ENCODE results near the gene SLC1A5.
"Not testable (repeated sequence)": the region's sequence is repeated elsewhere in the genome, so short reads cannot be mapped to it uniquely, and the experiment has no call there.

Gene SLC1A5

GRCh38 chr19:46798713-46799112 lies 10.3 kb upstream of the SLC1A5 start:
- no peak for DNase-seq

- no peak for DNase-seq
Observed at GRCh38 chr19:46797881-46798280, 9.5 kb upstream of the SLC1A5 start.

- DNase-seq = no peak
Observed at GRCh38 chr19:46791944-46792343, 3.5 kb upstream of the SLC1A5 start.

GRCh38 chr19:46789371-46789770 lies 977 bp upstream of the SLC1A5 start:
- no peak for DNase-seq

- no peak for DNase-seq
Observed at GRCh38 chr19:46788968-46789338, 559 bp upstream of the SLC1A5 start.

- peak; percentile 49 for DNase-seq
Observed at GRCh38 chr19:46787331-46788261, 798 bp downstream of the SLC1A5 start.

DNA sequence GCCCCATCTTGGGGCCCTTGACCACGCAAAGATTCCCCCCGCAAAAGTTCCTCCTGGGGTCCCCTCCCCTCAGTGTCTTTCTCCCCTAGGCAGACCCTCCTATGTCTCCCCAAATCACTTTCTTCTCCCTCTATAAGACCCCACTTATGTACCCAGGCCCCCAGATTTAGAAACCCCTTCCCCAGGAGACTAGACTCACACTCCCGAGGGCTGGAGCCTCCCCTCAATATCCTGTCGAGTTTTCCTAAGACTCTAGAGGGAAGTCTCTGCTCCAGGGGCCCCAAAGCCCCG lies 1.4 kb downstream of the SLC1A5 start:
- no peak for DNase-seq

DNA sequence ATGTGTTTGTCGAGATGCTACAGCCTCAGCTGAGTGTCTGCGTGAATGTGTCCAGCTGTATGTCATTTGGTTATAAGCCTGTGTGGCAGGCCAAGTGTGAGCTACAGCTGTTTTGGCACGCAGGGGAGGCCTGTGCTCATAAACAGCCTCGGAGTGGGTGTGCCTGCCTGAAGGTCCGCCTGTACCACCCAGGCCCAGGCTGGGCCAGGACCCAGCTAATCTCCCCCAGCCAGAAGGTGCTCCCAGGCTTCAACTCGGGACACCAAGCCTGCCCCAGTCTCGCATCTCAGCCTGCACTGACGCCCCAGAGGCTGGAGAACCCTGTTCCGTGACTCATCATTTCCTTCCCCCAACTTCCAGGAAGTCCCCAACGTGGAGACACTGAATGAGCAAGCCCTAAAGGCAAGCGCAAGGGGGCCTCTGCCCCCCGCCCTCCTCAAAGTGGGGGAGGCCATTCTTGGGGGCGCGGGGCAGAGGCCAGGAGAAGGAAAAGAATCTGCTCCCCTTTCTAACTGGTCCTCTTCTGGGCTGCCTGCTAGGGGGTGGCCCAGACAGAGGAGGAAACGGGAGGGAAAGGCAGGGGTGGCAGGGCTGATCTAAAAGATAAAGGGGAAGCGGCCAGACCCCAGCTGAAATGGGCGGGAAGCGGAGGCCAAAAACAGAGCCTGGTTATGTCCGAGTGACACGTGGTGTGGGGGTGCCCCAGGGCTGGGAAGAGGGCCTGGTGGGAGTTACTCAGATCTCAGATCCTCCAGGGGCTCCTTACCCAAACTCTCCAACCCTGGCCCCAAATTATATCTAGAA lies 2.0 kb downstream of the SLC1A5 start:
- DNase-seq = peak; percentile 16

DNA sequence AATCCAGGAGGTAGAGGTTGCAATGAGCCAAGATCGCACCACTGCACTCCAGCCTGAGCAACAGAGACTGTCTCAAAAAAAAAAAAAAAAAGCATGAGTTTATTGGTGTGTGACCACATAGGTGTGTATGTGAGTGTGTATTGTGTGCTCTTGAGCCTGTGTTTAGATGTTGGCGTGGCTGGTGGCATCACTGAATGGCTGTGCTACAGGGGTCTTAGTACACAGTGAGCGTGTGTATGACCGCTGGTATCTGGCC lies 2.5 kb downstream of the SLC1A5 start:
- DNase-seq = no peak

DNA sequence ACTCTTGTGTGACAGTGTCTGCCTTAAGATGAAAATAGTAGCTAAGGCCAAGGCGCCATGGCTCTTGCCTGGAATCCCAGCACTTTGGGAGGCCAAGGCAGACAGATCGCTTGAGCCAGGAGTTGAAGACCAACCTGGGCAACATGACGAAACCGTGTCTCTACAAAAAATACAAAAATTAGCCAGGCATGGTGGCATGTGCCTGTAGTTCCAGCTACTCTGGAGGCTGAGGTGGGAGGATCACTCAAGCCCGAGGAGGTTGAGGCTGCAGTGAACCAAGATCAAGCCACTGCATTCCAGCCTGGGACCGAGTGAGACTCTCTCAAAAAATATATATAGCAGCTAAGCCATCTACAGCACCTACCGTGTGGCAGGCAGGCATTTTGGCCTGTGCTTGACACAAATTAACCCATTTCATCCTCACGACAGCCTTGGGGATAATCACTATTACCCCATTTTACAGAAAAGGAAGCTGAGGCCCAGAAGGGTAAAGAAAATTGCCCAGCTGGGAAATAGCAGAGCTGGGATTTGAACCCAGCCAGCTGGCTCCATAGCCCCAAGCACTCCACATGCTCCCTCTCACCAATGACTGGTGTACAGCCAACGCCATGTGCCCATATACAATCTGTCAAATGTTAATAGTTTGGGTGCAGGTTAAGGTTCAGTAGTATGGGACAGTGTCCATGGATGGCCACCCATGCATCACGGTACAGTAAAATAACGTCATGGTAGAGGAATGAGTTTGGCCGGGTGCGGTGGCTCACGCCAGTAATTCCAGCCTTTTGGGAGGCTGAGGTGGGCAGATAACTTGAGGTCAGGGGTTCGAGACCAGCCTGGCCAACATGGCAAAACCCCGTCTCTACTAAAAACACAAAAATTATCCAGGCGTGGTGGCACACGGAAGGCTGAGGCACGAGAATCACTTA lies 3.1 kb downstream of the SLC1A5 start:
- DNase-seq = no peak

DNA sequence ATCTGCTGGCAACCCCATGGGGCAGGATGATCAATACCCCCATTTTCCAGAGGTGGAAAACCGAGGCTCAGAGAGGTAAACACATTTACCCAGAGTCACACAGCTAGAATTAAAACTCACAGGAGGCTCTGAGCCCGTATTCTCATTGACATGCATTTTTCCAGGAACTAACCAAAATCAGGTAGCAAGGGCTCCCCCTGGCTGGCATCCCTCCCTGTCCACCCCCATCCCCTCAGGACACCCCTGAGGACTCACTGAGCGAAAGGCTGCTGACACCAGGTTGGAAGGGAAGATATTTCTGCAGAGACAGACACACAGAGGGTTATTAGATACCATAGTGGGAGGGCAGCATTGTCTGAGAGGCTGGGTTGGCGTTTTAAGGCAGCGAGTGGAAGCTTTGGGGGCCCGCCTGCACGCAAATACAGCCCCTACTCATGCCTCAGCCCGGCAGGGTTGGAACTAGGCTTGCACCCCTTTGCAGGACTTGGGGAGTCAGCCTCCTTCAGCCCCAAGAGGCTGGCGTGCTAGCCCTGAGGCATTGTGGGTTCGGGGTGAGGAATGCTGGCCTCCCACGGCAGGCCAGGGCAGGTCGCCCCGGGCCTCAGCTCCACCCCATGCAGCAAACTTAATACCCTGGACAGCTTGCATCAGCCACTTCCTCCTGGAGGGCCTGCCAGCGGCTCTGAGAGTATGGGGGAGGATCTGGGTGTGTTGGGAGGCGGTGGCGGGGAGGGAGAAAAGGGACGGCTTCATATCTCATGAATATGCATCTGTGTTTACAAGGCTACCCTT lies 3.9 kb downstream of the SLC1A5 start:
- DNase-seq = no peak

DNA sequence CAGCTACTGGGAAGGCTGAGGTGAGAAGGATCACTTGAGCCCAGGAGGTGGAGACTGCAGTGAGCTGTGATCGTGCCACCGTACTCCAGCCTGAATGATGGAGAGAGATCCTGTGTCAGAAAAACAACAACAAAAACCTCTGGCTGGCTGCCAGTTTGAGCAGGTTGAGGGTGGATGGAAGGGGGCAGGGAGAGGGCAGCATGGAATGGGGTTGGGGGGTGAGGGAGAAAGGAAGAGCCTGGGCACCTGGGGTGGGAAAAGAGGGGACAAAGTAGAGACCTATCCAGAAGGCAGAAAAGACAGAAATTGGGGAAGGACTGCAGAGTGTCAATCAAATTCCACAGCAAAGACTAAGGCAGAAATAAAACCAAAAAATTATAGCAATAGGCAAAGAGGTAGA lies 4.7 kb downstream of the SLC1A5 start:
- peak; percentile 3 for DNase-seq

DNA sequence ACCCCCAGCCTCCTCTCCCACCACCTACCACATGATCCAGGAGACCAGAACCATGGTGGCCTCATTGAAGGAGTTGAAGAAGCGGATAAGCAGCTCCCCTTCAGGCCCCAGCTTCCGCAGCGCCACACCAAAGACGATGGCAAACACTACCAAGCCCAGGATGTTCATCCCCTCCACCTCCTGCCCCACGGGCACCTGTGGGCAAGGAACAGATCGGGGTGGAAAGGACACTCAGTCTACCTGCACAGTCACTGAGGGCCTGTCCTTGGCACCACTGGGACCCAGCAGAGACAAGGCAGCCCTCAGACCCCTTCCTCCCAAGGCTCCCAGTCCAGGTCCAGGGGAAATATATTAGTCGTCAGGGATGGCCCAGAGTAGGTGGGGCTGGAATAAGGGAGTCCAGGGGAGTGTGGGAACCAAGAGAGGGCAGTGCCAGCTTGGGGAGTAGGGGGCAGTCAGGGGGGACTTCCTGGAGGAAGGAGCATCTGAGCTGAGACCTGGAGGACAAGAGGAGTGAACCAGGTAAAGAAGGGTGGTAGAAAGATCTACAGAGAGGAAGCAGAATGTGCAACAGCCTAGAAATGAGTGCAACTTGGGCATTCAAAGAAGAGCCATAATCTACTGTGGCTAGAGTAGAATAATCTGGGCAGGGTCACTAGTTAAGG lies 5.9 kb downstream of the SLC1A5 start:
- DNase-seq = no peak

GRCh38 chr19:46777956-46778645 lies 10.3 kb downstream of the SLC1A5 start:
- not testable (repeated sequence) for DNase-seq

DNA sequence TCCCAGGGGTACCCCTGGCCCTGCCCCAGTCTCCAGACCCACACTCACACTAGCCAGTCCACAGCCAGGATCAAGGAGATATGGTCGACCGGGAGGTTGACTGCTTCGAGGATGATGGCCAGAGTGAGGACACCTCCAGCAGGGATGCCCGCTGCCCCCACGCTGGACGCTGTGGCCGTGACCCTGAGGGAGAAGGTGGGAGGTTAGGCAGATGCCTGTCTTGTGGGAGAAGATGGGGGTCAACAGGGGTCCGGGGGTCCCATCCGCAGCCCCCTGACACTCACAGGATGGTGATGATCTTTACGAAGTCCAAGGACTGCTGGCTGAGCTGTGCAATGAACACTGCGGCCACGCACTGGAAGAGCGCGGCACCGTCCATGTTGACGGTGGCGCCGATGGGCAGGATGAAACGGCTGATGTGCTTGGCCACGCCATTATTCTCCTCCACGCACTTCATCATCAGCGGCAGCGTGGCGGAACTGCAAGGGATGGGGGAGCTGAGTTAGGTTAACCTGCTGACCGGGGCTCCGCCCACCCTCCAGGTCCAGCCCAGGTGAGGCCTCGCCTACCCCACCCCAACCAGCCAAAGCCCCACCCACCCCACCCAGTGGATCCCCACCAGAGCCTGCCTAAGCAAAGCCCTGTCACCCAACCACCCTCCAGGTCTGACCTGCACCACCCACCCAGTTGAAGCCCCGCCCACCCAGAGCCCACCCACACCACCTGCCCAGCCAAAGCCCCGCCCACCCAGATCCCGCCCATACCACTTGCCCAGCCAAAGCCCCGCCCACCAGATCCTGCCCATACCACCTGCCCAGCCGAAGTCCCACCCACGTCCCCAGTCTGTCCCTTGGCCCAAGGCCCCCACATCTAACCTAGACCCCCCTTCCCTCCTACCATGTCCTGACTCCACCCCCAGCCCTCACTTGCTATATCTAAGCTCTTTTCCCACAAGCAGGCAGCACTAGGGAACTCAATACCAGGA lies 11.2 kb downstream of the SLC1A5 start:
- DNase-seq = no peak

DNA sequence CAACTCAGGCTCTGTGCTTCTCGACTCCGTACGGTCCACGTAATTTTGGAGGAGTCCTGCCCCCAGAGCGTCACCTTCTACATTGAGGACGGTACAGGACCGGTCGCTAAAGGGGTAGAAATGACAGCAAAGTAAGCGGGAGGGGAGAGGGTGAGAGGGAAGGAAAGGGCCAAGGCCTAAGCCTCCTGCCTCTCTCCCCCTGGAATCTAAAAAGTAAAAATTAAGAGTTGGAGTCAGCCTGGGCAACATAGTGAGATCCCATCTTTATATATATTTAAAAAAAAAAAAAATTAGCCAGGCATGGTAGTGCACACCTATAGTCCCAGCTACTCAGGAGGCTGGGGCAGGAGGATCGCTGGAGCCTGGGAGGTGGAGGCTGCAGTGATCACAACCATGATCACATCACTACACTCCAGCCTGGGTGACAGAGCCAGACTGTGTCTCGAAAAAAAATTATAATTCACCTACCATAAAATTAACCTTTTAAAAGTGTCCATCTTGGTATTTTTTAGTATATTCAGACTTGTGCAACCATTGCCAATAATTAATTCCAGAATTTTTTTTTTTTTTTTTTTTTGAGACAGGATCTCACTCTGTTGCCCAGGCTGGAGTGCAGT lies 12.6 kb downstream of the SLC1A5 start:
- DNase-seq = no peak

GRCh38 chr19:46773018-46773399 lies 15.4 kb downstream of the SLC1A5 start:
- DNase-seq = no peak

DNA sequence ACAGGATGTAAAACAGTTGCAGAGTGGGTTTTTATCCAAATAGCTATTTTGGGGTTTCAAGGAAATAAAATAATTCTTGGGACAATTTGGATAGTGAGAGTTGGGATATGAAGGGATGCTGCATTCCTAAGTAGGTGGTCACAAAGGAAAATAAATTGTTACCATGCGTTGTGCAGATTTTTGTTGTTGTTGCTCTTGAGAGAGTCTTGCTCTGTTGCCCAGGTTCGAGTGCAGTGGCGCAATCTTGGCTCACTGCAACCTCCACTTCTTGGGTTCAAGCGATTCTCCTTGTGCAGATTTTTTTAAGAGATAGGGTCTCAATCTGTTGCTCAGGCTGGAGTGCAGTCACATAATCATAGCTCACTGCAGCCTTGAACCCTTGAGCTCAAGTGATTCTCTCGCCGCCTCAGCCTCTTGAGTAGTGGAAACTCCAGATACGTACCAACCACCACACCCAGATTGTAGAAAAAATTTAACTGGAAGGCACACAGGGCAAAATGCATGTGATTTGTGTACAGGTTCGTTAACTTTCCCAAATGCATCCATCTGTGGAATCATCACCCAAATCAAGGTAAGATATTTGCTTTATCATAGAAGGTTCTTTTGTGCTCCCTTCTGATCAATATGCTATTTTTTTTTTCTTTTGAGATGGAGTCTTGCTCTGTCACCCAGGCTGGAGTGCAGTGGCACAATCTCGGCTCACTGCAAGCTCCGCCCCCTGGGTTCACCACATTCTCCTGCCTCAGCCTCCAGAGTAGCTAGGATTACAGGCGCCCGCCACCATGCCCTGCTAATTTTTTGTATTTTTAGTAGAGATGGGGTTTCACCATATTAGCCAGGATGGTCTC lies 16.0 kb downstream of the SLC1A5 start:
- DNase-seq = no peak

DNA sequence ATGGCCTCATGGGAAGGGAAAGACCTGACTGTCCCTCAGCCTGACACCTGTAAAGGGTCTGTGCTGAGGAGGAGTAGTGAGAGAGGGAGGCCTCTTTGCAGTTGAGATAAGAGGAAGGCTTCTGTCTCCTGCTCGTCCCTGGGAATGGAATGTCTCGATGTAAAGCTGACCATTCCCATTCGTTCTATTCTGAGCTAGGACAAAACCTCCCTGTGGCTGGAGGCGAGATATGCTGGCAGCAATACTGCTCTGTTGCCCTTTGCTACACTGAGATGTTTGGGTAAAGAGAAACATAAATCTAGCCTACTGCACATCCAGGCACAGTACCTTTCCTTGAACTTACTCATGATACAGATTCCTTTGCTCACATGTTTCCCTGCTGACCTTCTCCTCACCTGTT lies 19.6 kb downstream of the SLC1A5 start:
- not testable (repeated sequence) for DNase-seq

Data from NCI-H1092 treated with DMSO at 0.1 percent for 48 hours (cell line).